Mesendoderm (in vitro differentiated cells): ENCODE measurements around the gene UIMC1.
"Not testable (repeated sequence)": the region's sequence is repeated elsewhere in the genome, so short reads cannot be mapped to it uniquely, and the experiment has no call there.

ENCODE experiments used
- DNase-seq: peaks from one replicate; pipeline ENCODE4 v3.0.0; 2013
- H2AK5ac ChIP-seq: 2 replicates; pipeline ENCODE4 v1.6.1; 2013; ENCODE audit warnings: low read length, inconsistent platforms
- H2BK120ac ChIP-seq: 2 replicates; pipeline ENCODE4 v1.6.1; 2013; ENCODE audit warnings: low read depth, mild to moderate bottlenecking, low read length, moderate library complexity, mixed read lengths
- H2BK15ac ChIP-seq: replicated peaks from 2 replicates; pipeline ENCODE4 v1.6.1; 2013; ENCODE audit warnings: low read depth, mild to moderate bottlenecking, moderate library complexity
- H2BK5ac ChIP-seq: 2 replicates; pipeline ENCODE4 v1.6.1; 2013; ENCODE audit warnings: low read length, inconsistent platforms
- H3K18ac ChIP-seq: 2 replicates; pipeline ENCODE4 v1.6.1; 2013; ENCODE audit warnings: mild to moderate bottlenecking, low read length, mixed read lengths
- H3K23ac ChIP-seq: one replicate; pipeline ENCODE4 v1.6.1; 2013; ENCODE audit warnings: low read length
- H3K27ac ChIP-seq: 2 replicates; pipeline ENCODE4 v1.5.1; 2013; ENCODE audit warnings: low read depth, mild to moderate bottlenecking, inconsistent platforms, low read length, moderate library complexity
- H3K27me3 ChIP-seq: 2 replicates; pipeline ENCODE4 v1.6.1; 2013; ENCODE audit warnings: low read length, control low read depth, mild to moderate bottlenecking, inconsistent platforms; ENCODE audit not compliant: insufficient read depth, poor library complexity
- H3K36me3 ChIP-seq: 2 replicates; pipeline ENCODE4 v1.6.1; 2013; ENCODE audit warnings: low read length, inconsistent platforms; ENCODE audit not compliant: control insufficient read depth, insufficient read depth
- H3K4ac ChIP-seq: one replicate; pipeline ENCODE4 v1.6.1; 2013; ENCODE audit warnings: low read depth, mild to moderate bottlenecking, low read length, moderate library complexity
- H3K4me1 ChIP-seq: 2 replicates; pipeline ENCODE4 v1.6.1; 2013; ENCODE audit warnings: low read depth, low read length, inconsistent platforms; ENCODE audit not compliant: control insufficient read depth
- H3K4me2 ChIP-seq: 2 replicates; pipeline ENCODE4 v1.6.1; 2013; ENCODE audit warnings: low read length
- H3K4me3 ChIP-seq: 2 replicates; pipeline ENCODE4 v1.5.1; 2013; ENCODE audit warnings: mild to moderate bottlenecking, low read length
- H3K56ac ChIP-seq: one replicate; pipeline ENCODE4 v1.6.1; 2013; ENCODE audit warnings: low read length
- H3K79me1 ChIP-seq: 2 replicates; pipeline ENCODE4 v1.6.1; 2013; ENCODE audit warnings: low read length, inconsistent platforms
- H3K79me2 ChIP-seq: 2 replicates; pipeline ENCODE4 v1.6.1; 2013; ENCODE audit warnings: mild to moderate bottlenecking, low read length; ENCODE audit not compliant: control insufficient read depth, insufficient read depth
- H3K9ac ChIP-seq: 2 replicates; pipeline ENCODE4 v1.6.1; 2013; ENCODE audit warnings: low read length, inconsistent platforms
- H4K5ac ChIP-seq: one replicate; pipeline ENCODE4 v1.6.1; 2013; ENCODE audit warnings: low read length
- H4K8ac ChIP-seq: one replicate; pipeline ENCODE4 v1.6.1; 2013; ENCODE audit warnings: low read depth, mild to moderate bottlenecking, control low read depth, low read length, moderate library complexity
- WGBS: extraction: QIAGEN DNeasy Blood & Tissue Kit; methylation state at CpG from one replicate; pipeline ENCODE4 v1.1.7; 2013; ENCODE audit warnings: low lambda C conversion rate, missing lambda C conversion rate; ENCODE audit not compliant: insufficient coverage; ENCODE audit errors: extremely low coverage; 5-methylcytosine and 5-hydroxymethylcytosine counted together

Gene UIMC1

GRCh38 chr5:176996780-176997179 lies 9.8 kb downstream of the UIMC1 start:
- Histone ChIP-seq H3K23ac (no peak overlapping the region), H2BK120ac (no peak overlapping the region), H3K27me3 (no peaks in the 10 kb centered on the region), H3K4me3 (no peak overlapping the region), H3K56ac (no peak overlapping the region), H3K27ac (no peak overlapping the region), H2AK5ac (no peak overlapping the region), H3K4me1 (no peaks in the 10 kb centered on the region), H4K5ac (no peak overlapping the region), H3K4me2 (no peak overlapping the region), H2BK15ac (no peak overlapping the region), H3K4ac (no peak overlapping the region), H3K79me1 (peaks cover 14% of the 10 kb centered on the region), H4K8ac (no peak overlapping the region), H3K36me3 (no peaks in the 10 kb centered on the region), H3K79me2 (peaks cover 33% of the 10 kb centered on the region), H3K18ac (no peak overlapping the region), H3K9ac (no peak overlapping the region), H2BK5ac (no peak overlapping the region)
- WGBS, result no CpG with 5 or more reads among the region's 5 CpGs
- no peak for DNase-seq

GRCh38 chr5:176995896-176996767 lies 10.4 kb downstream of the UIMC1 start:
- no CpG with 5 or more reads among the region's 4 CpGs for WGBS
- no peak overlapping the region for H4K8ac ChIP-seq

DNA sequence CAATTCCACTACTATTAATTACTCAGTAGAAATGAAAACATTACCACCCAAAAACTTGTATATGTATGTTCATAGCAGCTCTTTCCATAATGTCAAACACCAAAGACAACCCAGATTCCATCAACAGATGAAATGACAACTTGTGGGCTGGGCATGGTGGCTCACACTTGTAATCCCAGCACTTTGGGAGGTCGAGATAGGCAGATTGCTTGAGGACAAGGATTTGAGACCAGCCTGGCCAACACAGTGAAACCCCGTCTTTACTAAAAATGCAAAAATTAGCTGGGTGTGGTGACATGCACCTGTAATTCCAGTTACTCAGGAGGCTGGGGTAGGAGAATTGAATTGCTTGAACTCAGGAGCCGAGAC lies 11.5 kb downstream of the UIMC1 start:
- no peak overlapping the region for H3K23ac ChIP-seq
- H3K27ac ChIP-seq, result no peak overlapping the region
- no peak overlapping the region for H3K4me2 ChIP-seq
- no peak overlapping the region for H2BK5ac ChIP-seq
- WGBS, result no CpG with 5 or more reads among the region's 3 CpGs
- H3K4me3 ChIP-seq, result no peak overlapping the region
- H2AK5ac ChIP-seq, result no peak overlapping the region
- peaks cover 32% of the 10 kb centered on the region for H3K79me2 ChIP-seq
- no peak overlapping the region for H3K4ac ChIP-seq
- H3K18ac ChIP-seq, result no peak overlapping the region
- no peak overlapping the region for H4K5ac ChIP-seq
- H2BK15ac ChIP-seq, result no peak overlapping the region
- no peak overlapping the region for H2BK120ac ChIP-seq
- H3K4me1 ChIP-seq, result no peaks in the 10 kb centered on the region
- no peaks in the 10 kb centered on the region for H3K27me3 ChIP-seq
- no peak overlapping the region for H4K8ac ChIP-seq
- H3K56ac ChIP-seq, result no peak overlapping the region
- DNase-seq, result peak; percentile 19
- peaks cover 16% of the 10 kb centered on the region for H3K79me1 ChIP-seq
- no peaks in the 10 kb centered on the region for H3K36me3 ChIP-seq
- H3K9ac ChIP-seq, result no peak overlapping the region

More at GRCh38 chr5:176995896-176996767, 10.4 kb downstream of the UIMC1 start:
- no peak overlapping the region for H2BK15ac ChIP-seq
- no peak overlapping the region for H2AK5ac ChIP-seq
- H3K56ac ChIP-seq, result no peak overlapping the region
- no peaks in the 10 kb centered on the region for H3K4me1 ChIP-seq
- no peak for DNase-seq
- H2BK5ac ChIP-seq, result no peak overlapping the region
- no peak overlapping the region for H3K9ac ChIP-seq
- peaks cover 33% of the 10 kb centered on the region for H3K79me2 ChIP-seq
- no peaks in the 10 kb centered on the region for H3K36me3 ChIP-seq
- H3K18ac ChIP-seq, result no peak overlapping the region
- no peak overlapping the region for H3K4me3 ChIP-seq
- no peak overlapping the region for H3K4ac ChIP-seq
- no peak overlapping the region for H2BK120ac ChIP-seq
- no peaks in the 10 kb centered on the region for H3K27me3 ChIP-seq
- H3K23ac ChIP-seq, result no peak overlapping the region
- peaks cover 15% of the 10 kb centered on the region for H3K79me1 ChIP-seq
- H3K27ac ChIP-seq, result no peak overlapping the region
- no peak overlapping the region for H3K4me2 ChIP-seq
- H4K5ac ChIP-seq, result no peak overlapping the region

- Histone ChIP-seq H2AK5ac (no peak overlapping the region), H3K79me1 (peaks cover 17% of the 10 kb centered on the region), H3K4ac (no peak overlapping the region), H2BK120ac (no peak overlapping the region), H3K23ac (no peak overlapping the region), H3K27ac (no peak overlapping the region), H3K27me3 (no peaks in the 10 kb centered on the region), H3K4me2 (no peak overlapping the region), H4K8ac (no peak overlapping the region), H3K4me1 (no peaks in the 10 kb centered on the region), H3K4me3 (no peak overlapping the region), H3K79me2 (peaks cover 30% of the 10 kb centered on the region), H2BK15ac (no peak overlapping the region), H4K5ac (no peak overlapping the region), H2BK5ac (no peak overlapping the region), H3K9ac (no peak overlapping the region), H3K18ac (no peak overlapping the region), H3K36me3 (no peaks in the 10 kb centered on the region), H3K56ac (no peak overlapping the region)
- WGBS, result no CpG with 5 or more reads among the region's 7 CpGs
- DNase-seq, result peak; percentile 43
Observed at GRCh38 chr5:176994460-176995121, 12.0 kb downstream of the UIMC1 start.

DNA sequence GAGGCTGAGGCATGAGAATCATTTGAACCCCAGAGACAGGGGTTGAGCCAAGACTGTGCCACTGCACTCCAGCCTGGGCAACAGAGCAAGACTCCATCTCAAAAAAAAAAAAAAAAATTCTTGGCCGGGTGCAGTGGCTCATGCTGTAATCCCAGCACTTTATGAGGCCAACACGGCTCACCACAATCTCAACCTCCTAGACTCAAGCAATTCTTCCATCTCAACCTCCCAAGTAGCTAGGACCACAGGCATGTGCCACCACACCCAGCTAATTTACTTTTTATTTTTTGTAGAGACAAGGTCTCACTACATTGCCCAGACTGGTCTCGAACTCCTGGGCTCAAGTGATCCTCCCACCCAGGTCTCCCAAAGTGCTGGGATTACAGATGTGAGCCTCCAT lies 13.5 kb downstream of the UIMC1 start:
- H2AK5ac ChIP-seq, H4K8ac ChIP-seq, H3K4me3 ChIP-seq, H3K27me3 ChIP-seq, H2BK5ac ChIP-seq, H2BK120ac ChIP-seq, H3K4me1 ChIP-seq, H4K5ac ChIP-seq, DNase-seq, H3K4ac ChIP-seq, H3K27ac ChIP-seq, H3K9ac ChIP-seq, H2BK15ac ChIP-seq, H3K23ac ChIP-seq, H3K56ac ChIP-seq, H3K18ac ChIP-seq, H3K4me2 ChIP-seq, H3K36me3 ChIP-seq: not testable (repeated sequence)
- Histone ChIP-seq H3K79me1 (peaks cover 16% of the 10 kb centered on the region), H3K79me2 (peaks cover 30% of the 10 kb centered on the region)
- WGBS, result no CpG with 5 or more reads among the region's 3 CpGs
